PFSK-1 (cell line): ENCODE results near the gene POP4.

Experiments used
- SIN3A ChIP-seq: IDR thresholded peaks from 2 replicates; pipeline ENCODE4 v1.6.1; 2012; ENCODE audit warnings: mild to moderate bottlenecking, low read length, moderate library complexity, borderline replicate concordance; ENCODE audit not compliant: insufficient read depth
- TAF1 ChIP-seq: IDR thresholded peaks from 2 replicates; pipeline ENCODE4 v1.6.1; 2012; ENCODE audit warnings: low read length, control low read depth, borderline replicate concordance; ENCODE audit not compliant: insufficient read depth
- TF ChIP-seq, protein P1 (sequence below), 2 experiments: IDR thresholded peaks; 2 replicates each; pipeline versions ENCODE4 v1.6.1 to v1.8.0; 2011 to 2012; ENCODE audit warnings: low read depth in 2 of 2, low read length in 2 of 2, control low read depth in 1 of 2, inconsistent platforms in 1 of 2, mild to moderate bottlenecking in 1 of 2, moderate library complexity in 1 of 2; ENCODE audit not compliant: insufficient read depth in 1 of 2

DNA sequence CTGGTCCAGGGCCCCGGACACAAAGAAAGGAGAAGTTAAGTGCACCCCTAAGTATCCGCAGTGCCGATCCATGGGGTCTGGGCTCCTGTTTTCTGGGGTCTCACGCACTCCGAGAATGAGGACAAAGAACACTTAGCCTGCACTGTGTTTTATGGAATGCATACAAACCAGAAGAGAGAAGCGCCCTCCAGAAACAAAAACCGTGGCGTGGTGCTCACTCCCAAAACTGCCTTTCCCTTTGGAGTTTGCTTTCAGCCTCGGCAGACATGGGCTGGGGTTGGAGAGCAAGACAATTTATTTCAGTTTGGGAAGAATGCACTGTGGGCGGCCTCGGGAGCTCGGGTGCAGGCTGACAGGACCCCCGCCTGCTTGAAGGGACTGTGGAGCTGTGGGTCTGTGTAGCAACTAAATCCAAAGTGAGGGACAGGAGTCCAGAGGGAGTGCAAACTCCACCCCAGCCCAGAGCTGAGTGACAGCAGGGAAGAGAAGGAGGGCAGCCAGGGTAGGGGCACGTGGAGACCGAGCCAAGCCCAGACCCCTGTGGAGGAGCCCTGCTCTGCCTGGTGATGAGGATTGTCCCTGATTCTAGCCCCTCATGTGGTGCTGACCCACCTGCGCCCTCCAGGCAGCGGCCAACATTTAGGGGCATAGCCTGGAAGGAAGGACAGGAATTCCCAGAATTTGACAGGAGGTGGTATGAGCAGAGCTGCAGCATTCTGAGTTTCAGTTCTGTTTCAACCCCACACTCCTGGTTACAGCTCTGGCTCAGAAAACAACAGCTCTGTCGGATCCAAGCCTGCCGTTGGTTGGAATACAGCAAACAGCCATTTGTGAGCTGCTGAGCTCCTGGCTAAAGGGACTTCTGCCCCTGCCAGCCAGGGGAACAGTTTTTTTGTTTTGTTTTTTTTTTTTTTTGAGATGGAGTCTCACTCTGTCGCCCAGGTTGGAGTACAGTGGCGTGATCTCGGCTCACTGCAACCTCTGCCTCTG, 37.8 kb upstream of the POP4 start:
- TF ChIP-seq, protein P1, sequence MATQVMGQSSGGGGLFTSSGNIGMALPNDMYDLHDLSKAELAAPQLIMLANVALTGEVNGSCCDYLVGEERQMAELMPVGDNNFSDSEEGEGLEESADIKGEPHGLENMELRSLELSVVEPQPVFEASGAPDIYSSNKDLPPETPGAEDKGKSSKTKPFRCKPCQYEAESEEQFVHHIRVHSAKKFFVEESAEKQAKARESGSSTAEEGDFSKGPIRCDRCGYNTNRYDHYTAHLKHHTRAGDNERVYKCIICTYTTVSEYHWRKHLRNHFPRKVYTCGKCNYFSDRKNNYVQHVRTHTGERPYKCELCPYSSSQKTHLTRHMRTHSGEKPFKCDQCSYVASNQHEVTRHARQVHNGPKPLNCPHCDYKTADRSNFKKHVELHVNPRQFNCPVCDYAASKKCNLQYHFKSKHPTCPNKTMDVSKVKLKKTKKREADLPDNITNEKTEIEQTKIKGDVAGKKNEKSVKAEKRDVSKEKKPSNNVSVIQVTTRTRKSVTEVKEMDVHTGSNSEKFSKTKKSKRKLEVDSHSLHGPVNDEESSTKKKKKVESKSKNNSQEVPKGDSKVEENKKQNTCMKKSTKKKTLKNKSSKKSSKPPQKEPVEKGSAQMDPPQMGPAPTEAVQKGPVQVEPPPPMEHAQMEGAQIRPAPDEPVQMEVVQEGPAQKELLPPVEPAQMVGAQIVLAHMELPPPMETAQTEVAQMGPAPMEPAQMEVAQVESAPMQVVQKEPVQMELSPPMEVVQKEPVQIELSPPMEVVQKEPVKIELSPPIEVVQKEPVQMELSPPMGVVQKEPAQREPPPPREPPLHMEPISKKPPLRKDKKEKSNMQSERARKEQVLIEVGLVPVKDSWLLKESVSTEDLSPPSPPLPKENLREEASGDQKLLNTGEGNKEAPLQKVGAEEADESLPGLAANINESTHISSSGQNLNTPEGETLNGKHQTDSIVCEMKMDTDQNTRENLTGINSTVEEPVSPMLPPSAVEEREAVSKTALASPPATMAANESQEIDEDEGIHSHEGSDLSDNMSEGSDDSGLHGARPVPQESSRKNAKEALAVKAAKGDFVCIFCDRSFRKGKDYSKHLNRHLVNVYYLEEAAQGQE (IDR thresholded peaks at IDR 0.05; ENCODE audit: insufficient read depth in 1 of 2, low read depth in 2 of 2, low read length in 2 of 2): no peak
- TF ChIP-seq TAF1 (no peak), SIN3A (no peak)
